Panc1 (cell line): ENCODE measurements around the gene SCN10A. TPM values are rescaled to one million over a fixed set of nuclear protein-coding genes. Genes with fewer than 3 reads are reported as not detected.

Experiments
- ATAC-seq: fragments of 200-7000 bp; cut with Tn5 transposase; 2 replicates; pipeline ENCODE4 v1.9.1; 2020; ENCODE audit warnings: mild to moderate bottlenecking, moderate library complexity
- BruUV-seq: library from RNA; stranded (reverse); fragments of 400-500 nt; replicated peaks from 2 replicates; lab custom pipeline; 2021; lab: Mats Ljungman, UMichigan
- CTCF ChIA-PET: fragments of 300-600 bp; sonication (Branson Sonifier 250); formaldehyde crosslinking; loops from one replicate; lab custom pipeline; 2022; ENCODE audit warnings: antibody characterized with exemption; lab: Charles Lee
- POLR2A ChIA-PET: fragments of 300-600 bp; sonication (Branson Sonifier 250); formaldehyde crosslinking; loops from one replicate; lab custom pipeline; 2022; ENCODE audit warnings: antibody characterized with exemption; lab: Charles Lee
- DNase-seq: peaks from one replicate; pipeline ENCODE4 v3.0.0-alpha.2; 2010; ENCODE audit warnings: low read depth, low spot score
- H3K27ac ChIP-seq: 2 replicates; pipeline ENCODE4 v1.5.1; 2011; ENCODE audit warnings: mild to moderate bottlenecking, low read length, inconsistent platforms
- H3K27me3 ChIP-seq: fragments of 200-500 bp; sonication (Bioruptor generic); 2 replicates; pipeline ENCODE4 v1.6.0; 2014; ENCODE audit warnings: low read length, inconsistent platforms; ENCODE audit not compliant: control insufficient read depth, insufficient read depth
- H3K36me3 ChIP-seq: fragments of 200-500 bp; sonication (Bioruptor generic); 2 replicates; pipeline ENCODE4 v1.5.1; 2014; ENCODE audit warnings: inconsistent platforms, mild to moderate bottlenecking, low read length, moderate library complexity; ENCODE audit not compliant: control insufficient read depth, insufficient read depth
- H3K4me1 ChIP-seq: 2 replicates; pipeline ENCODE4 v1.5.1; 2011; ENCODE audit warnings: inconsistent platforms, mild to moderate bottlenecking, low read length, moderate library complexity; ENCODE audit not compliant: control insufficient read depth, insufficient read depth
- H3K4me3 ChIP-seq, 2 experiments: 2 replicates each; pipeline ENCODE4 v1.5.1; 2011 to 2012; ENCODE audit warnings: low read depth in 2 of 2, low read length in 2 of 2, mild to moderate bottlenecking in 2 of 2, inconsistent platforms in 1 of 2, moderate library complexity in 1 of 2
- H3K9me3 ChIP-seq: fragments of 200-500 bp; sonication (Bioruptor generic); 2 replicates; pipeline ENCODE4 v1.5.1; 2014; ENCODE audit warnings: low read depth, mild to moderate bottlenecking, inconsistent platforms, low read length, moderate library complexity; ENCODE audit not compliant: control insufficient read depth, insufficient read depth
- CTCF ChIP-seq: fragments of 450-650 bp; IDR thresholded peaks from 2 replicates; pipeline ENCODE4 v1.5.1; 2017; ENCODE audit warnings: mild to moderate bottlenecking
- POLR2AphosphoS5 ChIP-seq: IDR thresholded peaks from 2 replicates; pipeline ENCODE4 v1.6.1; 2012; ENCODE audit warnings: mild to moderate bottlenecking, low read depth, low read length, moderate library complexity
- REST ChIP-seq, 2 experiments: IDR thresholded peaks; 2 replicates each; pipeline ENCODE4 v1.6.1; 2011 to 2012; ENCODE audit warnings: low read depth in 2 of 2, control low read depth in 1 of 2, low read length in 1 of 2, mild to moderate bottlenecking in 1 of 2, moderate library complexity in 1 of 2; ENCODE audit not compliant: insufficient read depth in 1 of 2
- SIN3A ChIP-seq: IDR thresholded peaks from 2 replicates; pipeline ENCODE4 v1.6.1; 2012; ENCODE audit warnings: low read depth, mild to moderate bottlenecking, low read length, moderate library complexity, borderline replicate concordance; ENCODE audit not compliant: insufficient read depth
- TCF7L2 ChIP-seq: IDR thresholded peaks from 2 replicates; pipeline ENCODE4 v1.6.1; 2011; ENCODE audit warnings: mild to moderate bottlenecking, low read depth, low read length, inconsistent platforms
- in situ Hi-C: cut with HindIII; loops from 2 replicates; pipeline ENCODE4 v1.10.0; 2016; ENCODE audit warnings: low sequenced_read_pairs, low pct_unique_long_range_greater_than_20kb
- intact Hi-C: fragments of 100-400 bp; cut with micrococcal nuclease; formaldehyde crosslinking; loops from one replicate; pipeline ENCODE4 v1.10.0; 2022; ENCODE audit not compliant: unreplicated experiment
- total RNA-seq: library from RNA; stranded (reverse); gene quantifications from one replicate; pipeline ENCODE4 v1.2.1, GENCODE V29; 2021; ENCODE audit not compliant: unreplicated experiment

SCN10A gene
- total RNA-seq, 1 experiment from 2014 or later = not detected

- BruUV-seq = no TSS peak
- H3K27me3 ChIP-seq = no peaks in the 10 kb centered on the region
- ATAC-seq (no peak), DNase-seq (no peak)
- no peak for TF ChIP-seq REST (IDR thresholded peaks at IDR 0.05; ENCODE audit: insufficient read depth in 1 of 2, low read depth in 2 of 2, low read length in 1 of 2)
- TF ChIP-seq CTCF = no peak
- no peak for TF ChIP-seq TCF7L2
- TF ChIP-seq SIN3A = no peak
- no peak for TF ChIP-seq POLR2AphosphoS5
- H3K36me3 ChIP-seq = no peaks in the 10 kb centered on the region
- H3K4me3 ChIP-seq = no peak overlapping the region
- intact Hi-C loops = no loop called here
- no peak overlapping the region for H3K27ac ChIP-seq
- in situ Hi-C loops = no loop called here
- POLR2A ChIA-PET = no interaction called here
- no peaks in the 10 kb centered on the region for H3K9me3 ChIP-seq
- H3K4me1 ChIP-seq = no peaks in the 10 kb centered on the region
- CTCF ChIA-PET = no interaction called here
Observed at GRCh38 chr3:38823722-38824121, 7.7 kb upstream of the SCN10A start.

- in situ Hi-C loops = no loop called here
- Histone ChIP-seq H3K4me1 (no peaks in the 10 kb centered on the region), H3K4me3 (no peak overlapping the region), H3K36me3 (no peaks in the 10 kb centered on the region), H3K9me3 (no peaks in the 10 kb centered on the region), H3K27ac (no peak overlapping the region), H3K27me3 (no peaks in the 10 kb centered on the region)
- no TSS peak for BruUV-seq
- DNase-seq = no peak
- POLR2A ChIA-PET = no interaction called here
- ATAC-seq = no peak
- CTCF ChIA-PET = interaction anchor here (0.6 kb wide), 1 partner anchor 13 kb away, joined by 4 read pairs; no protein-coding TSS in a partner anchor
- intact Hi-C loops = no loop called here
- TF ChIP-seq POLR2AphosphoS5 = no peak
- TF ChIP-seq REST (IDR thresholded peaks at IDR 0.05; ENCODE audit: insufficient read depth in 1 of 2, low read depth in 2 of 2, low read length in 1 of 2) = no peak
- no peak for TF ChIP-seq TCF7L2
- no peak for TF ChIP-seq SIN3A
- TF ChIP-seq CTCF = no peak
Observed at GRCh38 chr3:38823186-38823585, 7.2 kb upstream of the SCN10A start.
